ENCODE data around the gene ACKR3. TPM values are rescaled to one million over a fixed set of nuclear protein-coding genes. Genes with fewer than 3 reads are reported as not detected.

The ACKR3 gene
- total RNA-seq, 1 experiment from 2014 or later, result 0.61 TPM

DNA sequence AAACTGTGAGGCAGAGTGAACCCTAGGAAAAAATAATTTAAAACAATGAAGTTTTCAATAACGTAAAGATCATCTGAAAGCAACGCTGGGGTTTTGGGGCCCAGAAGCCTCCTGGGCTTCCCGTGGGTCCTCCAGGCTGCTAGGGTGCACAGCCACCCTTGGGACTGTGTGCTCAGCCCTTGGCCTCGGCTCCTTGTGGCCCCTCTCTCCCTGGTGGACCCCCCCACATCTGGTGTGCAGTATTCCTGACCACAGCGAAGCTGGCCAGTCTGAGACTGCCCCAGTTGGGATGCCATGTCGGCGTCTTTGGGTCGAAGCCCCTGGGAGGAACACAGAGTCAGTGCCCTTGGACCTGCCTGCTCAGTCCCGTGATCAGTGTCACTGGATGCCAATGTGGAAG lies 53.0 kb downstream of the ACKR3 start:
- DNase-seq (ENCODE audit: unreplicated experiment), result no peak
- TF ChIP-seq, protein P1, sequence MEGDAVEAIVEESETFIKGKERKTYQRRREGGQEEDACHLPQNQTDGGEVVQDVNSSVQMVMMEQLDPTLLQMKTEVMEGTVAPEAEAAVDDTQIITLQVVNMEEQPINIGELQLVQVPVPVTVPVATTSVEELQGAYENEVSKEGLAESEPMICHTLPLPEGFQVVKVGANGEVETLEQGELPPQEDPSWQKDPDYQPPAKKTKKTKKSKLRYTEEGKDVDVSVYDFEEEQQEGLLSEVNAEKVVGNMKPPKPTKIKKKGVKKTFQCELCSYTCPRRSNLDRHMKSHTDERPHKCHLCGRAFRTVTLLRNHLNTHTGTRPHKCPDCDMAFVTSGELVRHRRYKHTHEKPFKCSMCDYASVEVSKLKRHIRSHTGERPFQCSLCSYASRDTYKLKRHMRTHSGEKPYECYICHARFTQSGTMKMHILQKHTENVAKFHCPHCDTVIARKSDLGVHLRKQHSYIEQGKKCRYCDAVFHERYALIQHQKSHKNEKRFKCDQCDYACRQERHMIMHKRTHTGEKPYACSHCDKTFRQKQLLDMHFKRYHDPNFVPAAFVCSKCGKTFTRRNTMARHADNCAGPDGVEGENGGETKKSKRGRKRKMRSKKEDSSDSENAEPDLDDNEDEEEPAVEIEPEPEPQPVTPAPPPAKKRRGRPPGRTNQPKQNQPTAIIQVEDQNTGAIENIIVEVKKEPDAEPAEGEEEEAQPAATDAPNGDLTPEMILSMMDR (IDR thresholded peaks at IDR 0.05; ENCODE audit: unreplicated experiment), result no peak
- Mint-ChIP-seq H3K36me3 (ENCODE audit: insufficient read depth, unreplicated experiment) (no peaks in the 10 kb centered on the region), H3K27ac (ENCODE audit: low read depth, unreplicated experiment) (no peak overlapping the region), H3K27me3 (ENCODE audit: insufficient read depth, unreplicated experiment) (peaks cover 47% of the 10 kb centered on the region), H3K4me3 (ENCODE audit: unreplicated experiment) (no peak overlapping the region), H3K9me3 (ENCODE audit: unreplicated experiment) (no peaks in the 10 kb centered on the region), H3K4me1 (ENCODE audit: insufficient read depth, unreplicated experiment) (no peaks in the 10 kb centered on the region)
- no TSS peak for BruUV-seq (replicated peaks)
- ChIA-PET CTCF (interaction anchor here (0.7 kb wide), 1 partner anchor 246 kb away, joined by 3 read pairs; no protein-coding TSS in a partner anchor), POLR2A (no interaction called here)
- intact Hi-C loops (cut with micrococcal nuclease), result no loop called here

DNA sequence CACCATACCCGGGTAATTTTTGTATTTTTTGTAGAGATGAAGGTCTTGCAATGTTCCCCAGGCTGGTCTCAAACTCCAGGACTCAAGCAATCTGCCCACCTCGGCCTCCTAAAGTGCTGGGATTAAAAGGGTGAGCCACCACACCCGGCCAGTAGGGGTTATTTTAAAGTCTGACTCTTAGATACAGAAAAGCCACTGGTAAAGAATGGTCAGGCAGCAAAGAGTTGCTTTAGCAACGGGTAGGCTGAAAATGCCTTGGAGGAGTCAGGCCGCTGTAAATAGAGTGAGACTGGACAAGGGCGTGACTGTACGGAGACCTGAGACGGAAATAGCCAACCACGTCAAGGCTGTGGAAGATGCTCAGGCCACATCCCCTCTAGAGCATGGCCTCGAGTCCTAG lies 54.2 kb downstream of the ACKR3 start:
- TF ChIP-seq, protein P1 (IDR thresholded peaks at IDR 0.05; ENCODE audit: unreplicated experiment), result no peak
- Mint-ChIP-seq H3K4me3 (ENCODE audit: unreplicated experiment) (no peak overlapping the region), H3K36me3 (ENCODE audit: insufficient read depth, unreplicated experiment) (no peaks in the 10 kb centered on the region), H3K4me1 (ENCODE audit: insufficient read depth, unreplicated experiment) (no peaks in the 10 kb centered on the region), H3K27ac (ENCODE audit: low read depth, unreplicated experiment) (no peak overlapping the region), H3K27me3 (ENCODE audit: insufficient read depth, unreplicated experiment) (peaks cover 35% of the 10 kb centered on the region), H3K9me3 (ENCODE audit: unreplicated experiment) (no peaks in the 10 kb centered on the region)
- no TSS peak for BruUV-seq (replicated peaks)
- ChIA-PET CTCF (interaction anchor here (0.8 to 1.3 kb wide), 2 partner anchors 12 to 54 kb away, joined by 3 to 4 read pairs; partner anchors contain the start of gene ACKR3), POLR2A (interaction anchor here (0.6 kb wide), 1 partner anchor 12 kb away, joined by 4 read pairs; no protein-coding TSS in a partner anchor)
- DNase-seq (ENCODE audit: unreplicated experiment), result no peak
- intact Hi-C loops (cut with micrococcal nuclease), result no loop called here

DNA sequence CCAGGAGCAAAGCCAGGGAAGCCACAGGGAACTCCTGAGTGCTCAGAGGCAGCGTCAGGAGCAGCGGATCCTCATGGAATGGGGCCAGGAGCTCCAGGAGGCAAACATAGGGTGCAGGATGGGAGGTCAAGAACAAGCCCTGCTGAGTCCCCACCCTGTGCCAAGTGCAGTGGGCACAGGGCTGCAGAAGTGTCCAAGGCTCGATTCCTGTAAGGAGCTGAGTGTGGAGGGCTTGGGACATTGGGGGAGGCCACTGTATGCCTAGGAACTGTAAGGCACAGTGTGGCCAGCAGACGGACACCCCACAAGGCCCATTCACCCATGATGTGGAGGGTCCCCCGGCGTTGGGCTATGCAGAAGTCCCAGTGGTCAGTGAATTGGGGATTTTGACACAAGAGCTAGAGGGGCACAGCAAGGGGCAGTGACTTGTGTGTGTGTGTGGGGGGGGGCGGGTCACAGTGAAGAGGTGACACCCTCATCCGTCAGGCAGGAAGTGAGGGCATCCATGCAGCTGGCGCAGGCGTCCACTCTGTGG lies 55.6 kb downstream of the ACKR3 start:
- H3K4me1 Mint-ChIP-seq (ENCODE audit: insufficient read depth, unreplicated experiment), result no peaks in the 10 kb centered on the region
- H3K27me3 Mint-ChIP-seq (ENCODE audit: insufficient read depth, unreplicated experiment), result peaks cover 21% of the 10 kb centered on the region
- TF ChIP-seq, protein P1 (IDR thresholded peaks at IDR 0.05; ENCODE audit: unreplicated experiment), result no peak
- intact Hi-C loops (cut with micrococcal nuclease), result no loop called here
- ChIA-PET POLR2A (interaction anchor here (0.6 kb wide), 1 partner anchor 57 kb away, joined by 3 read pairs; no protein-coding TSS in a partner anchor), CTCF (interaction anchor here (1.3 kb wide), 1 partner anchor 56 kb away, joined by 4 read pairs; the partner anchor contains the start of gene ACKR3)
- H3K4me3 Mint-ChIP-seq (ENCODE audit: unreplicated experiment), result no peak overlapping the region
- no peak overlapping the region for H3K27ac Mint-ChIP-seq (ENCODE audit: low read depth, unreplicated experiment)
- no peak for DNase-seq (ENCODE audit: unreplicated experiment)
- no TSS peak for BruUV-seq (replicated peaks)
- H3K9me3 Mint-ChIP-seq (ENCODE audit: unreplicated experiment), result no peaks in the 10 kb centered on the region
- H3K36me3 Mint-ChIP-seq (ENCODE audit: insufficient read depth, unreplicated experiment), result no peaks in the 10 kb centered on the region

DNA sequence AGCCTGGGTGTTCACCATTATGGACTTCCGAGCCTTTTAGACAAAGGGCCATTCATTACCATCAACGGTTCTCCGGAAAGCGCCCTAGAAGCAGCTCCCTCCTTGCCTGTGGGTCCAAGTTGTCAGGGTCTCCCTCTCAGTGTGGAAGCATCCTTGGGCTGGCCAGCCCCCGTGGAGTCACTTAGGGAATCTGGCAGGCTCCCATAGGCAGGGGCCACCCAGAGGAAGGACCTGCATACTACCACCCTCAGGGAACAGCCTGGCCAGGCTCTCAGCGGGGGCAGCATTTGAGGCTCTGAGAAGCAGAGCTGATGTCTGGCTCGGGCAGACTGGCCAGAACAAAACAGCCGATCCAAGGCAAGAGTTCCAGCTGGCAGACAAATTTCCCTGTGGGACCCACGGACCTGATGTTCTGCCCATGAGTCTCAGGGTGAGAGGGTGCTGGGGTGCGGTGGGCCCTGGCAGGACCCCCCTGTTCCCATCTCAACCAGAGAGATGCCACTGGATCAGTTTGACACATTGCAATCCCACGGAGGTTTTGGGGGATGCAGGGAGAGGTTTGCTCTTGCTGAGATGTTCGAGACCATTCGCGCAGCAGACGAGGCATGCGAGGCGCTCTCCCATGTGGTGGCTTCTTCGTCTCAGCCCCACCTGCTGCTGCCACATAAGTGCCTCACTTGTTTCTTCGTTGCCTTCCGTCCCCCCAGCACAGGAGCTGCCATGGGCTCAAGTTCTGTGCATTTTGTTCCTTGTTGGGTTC lies 56.9 kb downstream of the ACKR3 start:
- Mint-ChIP-seq H3K4me3 (ENCODE audit: unreplicated experiment) (no peak overlapping the region), H3K36me3 (ENCODE audit: insufficient read depth, unreplicated experiment) (no peaks in the 10 kb centered on the region), H3K4me1 (ENCODE audit: insufficient read depth, unreplicated experiment) (no peaks in the 10 kb centered on the region), H3K27me3 (ENCODE audit: insufficient read depth, unreplicated experiment) (peaks cover 8% of the 10 kb centered on the region), H3K27ac (ENCODE audit: low read depth, unreplicated experiment) (no peak overlapping the region), H3K9me3 (ENCODE audit: unreplicated experiment) (no peaks in the 10 kb centered on the region)
- POLR2A ChIA-PET, result no interaction called here
- no peak for DNase-seq (ENCODE audit: unreplicated experiment)
- intact Hi-C loops (cut with micrococcal nuclease), result no loop called here
- TF ChIP-seq, protein P1 (IDR thresholded peaks at IDR 0.05; ENCODE audit: unreplicated experiment), result no peak
- CTCF ChIA-PET, result interaction anchor here (0.5 to 0.6 kb wide), 2 partner anchors 172 to 400 kb away, joined by 3 read pairs; no protein-coding TSS in a partner anchor
- BruUV-seq (replicated peaks), result no TSS peak

Measured in MCF 10A (cell line).